ENCODE data around the gene NADK2.

The NADK2 gene

DNA sequence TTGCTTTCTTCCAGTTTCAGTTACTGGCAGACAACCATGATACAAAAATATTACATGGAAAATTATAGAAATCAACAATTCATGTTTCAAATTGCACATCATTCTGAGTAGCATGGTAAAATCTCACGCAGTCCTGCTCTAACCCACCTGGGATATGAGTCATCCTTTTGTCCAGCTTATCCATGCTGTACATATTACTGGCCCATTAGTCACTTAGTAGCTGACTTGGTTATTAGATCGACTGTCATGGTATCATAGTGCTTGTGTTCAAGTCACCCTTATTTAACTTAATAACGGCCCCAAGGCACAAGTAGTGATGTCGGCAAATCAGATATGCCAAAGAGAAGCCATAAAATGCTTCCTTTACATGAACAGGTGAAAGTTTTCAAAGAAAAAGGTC is 41.2 kb downstream of the NADK2 start:
- TF ChIP-seq EP300 (IDR thresholded peaks at IDR 0.05; ENCODE audit: borderline replicate concordance) (no peak), FOXM1 (IDR thresholded peaks at IDR 0.05; ENCODE audit: borderline replicate concordance, low read depth) (no peak), TAF1 (IDR thresholded peaks at IDR 0.05; ENCODE audit: low read depth) (no peak), CEBPB (IDR thresholded peaks at IDR 0.05) (no peak), YY1 (IDR thresholded peaks at IDR 0.05; ENCODE audit: low read depth) (no peak), TCF12 (IDR thresholded peaks at IDR 0.05; ENCODE audit: low read depth) (no peak), NFIC (IDR thresholded peaks at IDR 0.05) (no peak), TEAD4 (IDR thresholded peaks at IDR 0.05) (no peak), CREB1 (IDR thresholded peaks at IDR 0.05; ENCODE audit: low read depth) (no peak), RAD21 (IDR thresholded peaks at IDR 0.05; ENCODE audit: low read depth) (no peak), ZBTB7A (IDR thresholded peaks at IDR 0.05; ENCODE audit: low read depth) (no peak), EGR1 (IDR thresholded peaks at IDR 0.05) (no peak)
- TF ChIP-seq, protein P1, sequence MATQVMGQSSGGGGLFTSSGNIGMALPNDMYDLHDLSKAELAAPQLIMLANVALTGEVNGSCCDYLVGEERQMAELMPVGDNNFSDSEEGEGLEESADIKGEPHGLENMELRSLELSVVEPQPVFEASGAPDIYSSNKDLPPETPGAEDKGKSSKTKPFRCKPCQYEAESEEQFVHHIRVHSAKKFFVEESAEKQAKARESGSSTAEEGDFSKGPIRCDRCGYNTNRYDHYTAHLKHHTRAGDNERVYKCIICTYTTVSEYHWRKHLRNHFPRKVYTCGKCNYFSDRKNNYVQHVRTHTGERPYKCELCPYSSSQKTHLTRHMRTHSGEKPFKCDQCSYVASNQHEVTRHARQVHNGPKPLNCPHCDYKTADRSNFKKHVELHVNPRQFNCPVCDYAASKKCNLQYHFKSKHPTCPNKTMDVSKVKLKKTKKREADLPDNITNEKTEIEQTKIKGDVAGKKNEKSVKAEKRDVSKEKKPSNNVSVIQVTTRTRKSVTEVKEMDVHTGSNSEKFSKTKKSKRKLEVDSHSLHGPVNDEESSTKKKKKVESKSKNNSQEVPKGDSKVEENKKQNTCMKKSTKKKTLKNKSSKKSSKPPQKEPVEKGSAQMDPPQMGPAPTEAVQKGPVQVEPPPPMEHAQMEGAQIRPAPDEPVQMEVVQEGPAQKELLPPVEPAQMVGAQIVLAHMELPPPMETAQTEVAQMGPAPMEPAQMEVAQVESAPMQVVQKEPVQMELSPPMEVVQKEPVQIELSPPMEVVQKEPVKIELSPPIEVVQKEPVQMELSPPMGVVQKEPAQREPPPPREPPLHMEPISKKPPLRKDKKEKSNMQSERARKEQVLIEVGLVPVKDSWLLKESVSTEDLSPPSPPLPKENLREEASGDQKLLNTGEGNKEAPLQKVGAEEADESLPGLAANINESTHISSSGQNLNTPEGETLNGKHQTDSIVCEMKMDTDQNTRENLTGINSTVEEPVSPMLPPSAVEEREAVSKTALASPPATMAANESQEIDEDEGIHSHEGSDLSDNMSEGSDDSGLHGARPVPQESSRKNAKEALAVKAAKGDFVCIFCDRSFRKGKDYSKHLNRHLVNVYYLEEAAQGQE (IDR thresholded peaks at IDR 0.05; ENCODE audit: low read depth) = no peak
- TF ChIP-seq, protein P2, sequence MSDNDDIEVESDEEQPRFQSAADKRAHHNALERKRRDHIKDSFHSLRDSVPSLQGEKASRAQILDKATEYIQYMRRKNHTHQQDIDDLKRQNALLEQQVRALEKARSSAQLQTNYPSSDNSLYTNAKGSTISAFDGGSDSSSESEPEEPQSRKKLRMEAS (IDR thresholded peaks at IDR 0.05) = no peak
- TF ChIP-seq, protein P3, sequence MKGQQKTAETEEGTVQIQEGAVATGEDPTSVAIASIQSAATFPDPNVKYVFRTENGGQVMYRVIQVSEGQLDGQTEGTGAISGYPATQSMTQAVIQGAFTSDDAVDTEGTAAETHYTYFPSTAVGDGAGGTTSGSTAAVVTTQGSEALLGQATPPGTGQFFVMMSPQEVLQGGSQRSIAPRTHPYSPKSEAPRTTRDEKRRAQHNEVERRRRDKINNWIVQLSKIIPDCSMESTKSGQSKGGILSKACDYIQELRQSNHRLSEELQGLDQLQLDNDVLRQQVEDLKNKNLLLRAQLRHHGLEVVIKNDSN (IDR thresholded peaks at IDR 0.05) = no peak

DNA sequence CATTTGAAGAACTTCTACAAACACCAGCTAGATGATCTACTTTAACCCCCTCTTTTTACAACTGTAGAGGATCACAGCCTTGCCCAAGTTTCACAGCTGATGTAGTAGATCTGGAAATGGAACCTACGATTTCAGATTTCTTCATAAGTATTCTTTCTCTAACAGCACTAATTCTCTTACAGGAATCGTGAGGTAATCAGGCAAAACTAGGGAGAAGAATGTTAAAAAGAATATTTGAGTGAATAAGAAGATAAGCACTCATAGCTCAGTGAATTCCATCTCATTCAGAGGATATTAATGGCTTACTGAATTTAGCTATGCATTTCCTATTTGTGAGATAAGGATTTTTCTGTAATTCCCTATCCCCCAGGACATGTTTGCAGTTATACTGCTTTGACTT is 42.1 kb downstream of the NADK2 start:
- TF ChIP-seq ZBTB7A (IDR thresholded peaks at IDR 0.05; ENCODE audit: low read depth) = no peak
- no peak for TF ChIP-seq TAF1 (IDR thresholded peaks at IDR 0.05; ENCODE audit: low read depth)
- no peak for TF ChIP-seq RAD21 (IDR thresholded peaks at IDR 0.05; ENCODE audit: low read depth)
- no peak for TF ChIP-seq CREB1 (IDR thresholded peaks at IDR 0.05; ENCODE audit: low read depth)
- no peak for TF ChIP-seq YY1 (IDR thresholded peaks at IDR 0.05; ENCODE audit: low read depth)
- TF ChIP-seq FOXM1 (IDR thresholded peaks at IDR 0.05; ENCODE audit: borderline replicate concordance, low read depth) = no peak
- TF ChIP-seq EGR1 (IDR thresholded peaks at IDR 0.05) = no peak

DNA sequence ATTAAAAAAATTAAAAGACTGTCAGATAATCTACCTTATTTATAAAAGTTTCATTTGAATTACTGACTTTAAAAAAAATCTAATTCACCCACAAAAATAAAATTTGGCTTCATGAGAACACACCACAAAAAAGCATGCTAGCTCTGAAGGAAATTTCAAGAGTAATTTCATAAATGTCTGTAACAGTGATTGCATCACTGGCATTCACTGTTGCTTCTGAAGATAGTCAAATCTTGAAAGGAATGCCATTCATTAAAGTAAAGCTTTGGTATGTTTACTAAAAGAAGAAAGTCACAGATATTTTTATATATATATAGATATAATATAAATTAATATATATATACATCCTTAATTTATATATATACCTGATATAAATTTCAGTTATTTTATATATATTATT is 43.4 kb downstream of the NADK2 start:
- no peak for TF ChIP-seq TEAD4 (IDR thresholded peaks at IDR 0.05)
- TF ChIP-seq TCF12 (IDR thresholded peaks at IDR 0.05; ENCODE audit: low read depth) = no peak
- TF ChIP-seq NFIC (IDR thresholded peaks at IDR 0.05) = no peak
- no peak for TF ChIP-seq RAD21 (IDR thresholded peaks at IDR 0.05; ENCODE audit: low read depth)
- TF ChIP-seq ZBTB7A (IDR thresholded peaks at IDR 0.05; ENCODE audit: low read depth) = no peak
- TF ChIP-seq CEBPB (IDR thresholded peaks at IDR 0.05) = no peak

DNA sequence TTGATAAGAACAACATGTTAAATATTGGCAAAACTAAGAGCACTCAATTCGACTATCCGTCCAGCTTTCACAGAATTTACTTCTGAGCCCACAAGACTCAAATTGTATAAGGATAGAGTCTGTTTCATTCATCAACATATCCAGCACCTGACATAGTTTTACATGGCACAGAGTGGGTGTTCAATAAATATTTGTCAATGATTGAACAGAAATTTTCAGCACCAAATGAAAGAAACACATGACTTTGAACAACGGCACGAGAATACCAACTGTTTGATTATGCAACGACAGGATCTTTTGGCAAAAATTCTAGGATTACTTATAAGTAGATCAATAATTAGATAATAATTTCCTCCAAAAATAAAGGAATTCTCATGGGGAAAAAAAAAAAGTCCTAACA is 48.0 kb downstream of the NADK2 start:
- no peak for TF ChIP-seq ZBTB7A (IDR thresholded peaks at IDR 0.05; ENCODE audit: low read depth)
- no peak for TF ChIP-seq YY1 (IDR thresholded peaks at IDR 0.05; ENCODE audit: low read depth)
- TF ChIP-seq FOXM1 (IDR thresholded peaks at IDR 0.05; ENCODE audit: borderline replicate concordance, low read depth) = no peak
- no peak for TF ChIP-seq CEBPB (IDR thresholded peaks at IDR 0.05)
- TF ChIP-seq, protein P1 (IDR thresholded peaks at IDR 0.05; ENCODE audit: low read depth) = no peak
- no peak for TF ChIP-seq CREB1 (IDR thresholded peaks at IDR 0.05; ENCODE audit: low read depth)
- TF ChIP-seq EGR1 (IDR thresholded peaks at IDR 0.05) = no peak
- TF ChIP-seq, protein P3 (IDR thresholded peaks at IDR 0.05) = no peak
- TF ChIP-seq TEAD4 (IDR thresholded peaks at IDR 0.05) = no peak
- no peak for TF ChIP-seq EP300 (IDR thresholded peaks at IDR 0.05; ENCODE audit: borderline replicate concordance)
- no peak for TF ChIP-seq TCF12 (IDR thresholded peaks at IDR 0.05; ENCODE audit: low read depth)
- TF ChIP-seq, protein P2 (IDR thresholded peaks at IDR 0.05) = no peak
- no peak for TF ChIP-seq TAF1 (IDR thresholded peaks at IDR 0.05; ENCODE audit: low read depth)
- no peak for TF ChIP-seq NFIC (IDR thresholded peaks at IDR 0.05)
- no peak for TF ChIP-seq RAD21 (IDR thresholded peaks at IDR 0.05; ENCODE audit: low read depth)

DNA sequence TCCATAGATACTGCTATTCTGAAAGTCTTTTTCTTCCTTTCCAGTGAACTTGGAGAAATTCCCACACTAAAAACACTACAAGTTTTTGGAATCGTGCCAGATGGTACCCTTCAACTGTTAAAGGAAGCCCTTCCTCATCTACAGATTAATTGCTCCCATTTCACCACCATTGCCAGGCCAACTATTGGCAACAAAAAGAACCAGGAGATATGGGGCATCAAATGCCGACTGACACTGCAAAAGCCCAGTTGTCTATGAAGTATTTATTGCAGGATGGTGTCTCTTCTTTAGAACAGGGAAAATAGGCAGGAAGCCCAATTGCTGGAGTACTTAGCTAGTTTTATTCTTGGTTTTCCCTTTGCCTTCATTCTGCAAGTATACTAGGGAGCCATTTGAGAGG is 60.0 kb downstream of the NADK2 start:
- TF ChIP-seq TCF12 (IDR thresholded peaks at IDR 0.05; ENCODE audit: low read depth) = no peak
- no peak for TF ChIP-seq TAF1 (IDR thresholded peaks at IDR 0.05; ENCODE audit: low read depth)
- no peak for TF ChIP-seq EGR1 (IDR thresholded peaks at IDR 0.05)
- TF ChIP-seq CEBPB (IDR thresholded peaks at IDR 0.05) = no peak
- TF ChIP-seq ZBTB7A (IDR thresholded peaks at IDR 0.05; ENCODE audit: low read depth) = no peak
- no peak for TF ChIP-seq YY1 (IDR thresholded peaks at IDR 0.05; ENCODE audit: low read depth)
- TF ChIP-seq, protein P1 (IDR thresholded peaks at IDR 0.05; ENCODE audit: low read depth) = no peak
- no peak for TF ChIP-seq CREB1 (IDR thresholded peaks at IDR 0.05; ENCODE audit: low read depth)
- TF ChIP-seq, protein P3 (IDR thresholded peaks at IDR 0.05) = no peak
- no peak for TF ChIP-seq FOXM1 (IDR thresholded peaks at IDR 0.05; ENCODE audit: borderline replicate concordance, low read depth)
- no peak for TF ChIP-seq NFIC (IDR thresholded peaks at IDR 0.05)
- TF ChIP-seq, protein P2 (IDR thresholded peaks at IDR 0.05) = no peak
- TF ChIP-seq RAD21 (IDR thresholded peaks at IDR 0.05; ENCODE audit: low read depth) = no peak
- TF ChIP-seq EP300 (IDR thresholded peaks at IDR 0.05; ENCODE audit: borderline replicate concordance) = no peak
- TF ChIP-seq TEAD4 (IDR thresholded peaks at IDR 0.05) = no peak
